Progenitor cell of endocrine pancreas (in vitro differentiated cells): Measurements from ENCODE around the gene EN1. TPM values are rescaled to one million over a fixed set of nuclear protein-coding genes. Genes with fewer than 3 reads are reported as not detected.
A peak's percentile ranks its signal among the peaks of the same experiment; 100 is the strongest.

Experiments used
- DNase-seq: peaks from one replicate; pipeline ENCODE4 v3.0.0; 2021; ENCODE audit warnings: low spot score; ENCODE audit not compliant: unreplicated experiment
- H3K27ac Mint-ChIP-seq: 2 replicates; pipeline ENCODE4 v1.8.0; 2021; ENCODE audit warnings: mild to moderate bottlenecking, moderate library complexity, mixed read lengths
- H3K27me3 Mint-ChIP-seq: 2 replicates; pipeline ENCODE4 v1.8.0; 2021; ENCODE audit warnings: mixed read lengths
- H3K36me3 Mint-ChIP-seq: 2 replicates; pipeline ENCODE4 v1.8.0; 2022; ENCODE audit warnings: mixed read lengths; ENCODE audit not compliant: insufficient read depth
- H3K4me1 Mint-ChIP-seq: 2 replicates; pipeline ENCODE4 v1.8.0; 2021; ENCODE audit warnings: low read depth, mixed read lengths
- H3K4me3 Mint-ChIP-seq: 2 replicates; pipeline ENCODE4 v1.8.0; 2021; ENCODE audit warnings: low read depth, mild to moderate bottlenecking, moderate library complexity, mixed read lengths
- H3K9me3 Mint-ChIP-seq: 2 replicates; pipeline ENCODE4 v1.8.0; 2021; ENCODE audit warnings: low read depth, mixed read lengths
- CTCF ChIP-seq: fragments of 200-600 bp; sonication (generic); IDR thresholded peaks from one replicate; pipeline ENCODE4 v1.5.0; 2021; ENCODE audit warnings: antibody characterized with exemption, mild to moderate bottlenecking; ENCODE audit not compliant: unreplicated experiment
- total RNA-seq: library from RNA; stranded (reverse); gene quantifications from 2 replicates; pipeline ENCODE4 v1.2.1, GENCODE V29; 2021

The EN1 gene
- total RNA-seq, 1 donor from 2014 or later = 0.12 TPM

DNA sequence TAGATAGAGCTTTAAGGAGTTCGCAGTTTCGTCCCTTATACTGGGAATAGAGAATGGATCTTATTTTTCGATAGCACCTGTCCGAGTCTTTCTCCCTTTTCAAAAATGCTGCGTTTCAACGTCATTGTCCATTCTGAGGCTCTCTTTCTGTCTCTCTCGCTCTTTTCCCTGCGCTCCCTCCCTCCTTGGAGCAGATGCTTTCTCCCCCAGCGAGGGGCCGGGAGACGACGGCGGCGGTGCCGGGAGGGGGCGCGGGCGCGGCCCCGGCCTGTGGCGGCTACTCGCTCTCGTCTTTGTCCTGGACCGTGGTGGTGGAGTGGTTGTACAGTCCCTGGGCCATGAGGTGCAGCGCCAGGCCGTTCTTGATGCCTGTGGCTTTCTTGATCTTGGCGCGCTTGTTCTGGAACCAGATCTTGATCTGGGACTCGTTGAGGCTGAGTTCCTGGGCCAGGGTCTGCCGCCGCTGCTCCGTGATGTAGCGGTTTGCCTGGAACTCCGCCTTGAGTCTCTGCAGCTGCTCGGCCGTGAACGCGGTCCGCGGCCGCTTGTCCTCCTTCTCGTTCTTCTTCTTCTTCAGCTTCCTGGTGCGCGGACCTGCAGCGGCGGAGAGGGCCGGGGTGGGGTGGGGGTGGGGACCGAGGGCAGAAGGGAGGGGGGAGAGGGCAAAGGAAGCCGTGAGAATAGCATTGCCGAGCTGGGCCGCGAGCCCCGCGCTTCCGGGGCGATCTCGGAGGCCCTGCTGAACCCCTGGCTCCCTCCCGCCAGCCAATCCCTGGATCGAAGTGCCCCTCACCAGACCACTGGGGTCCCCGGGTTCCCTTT is 4.6 kb downstream of the EN1 start:
- H3K27ac Mint-ChIP-seq = peak overlapping the region; percentile 73
- H3K27me3 Mint-ChIP-seq = peaks cover 90% of the 10 kb centered on the region
- no peaks in the 10 kb centered on the region for H3K36me3 Mint-ChIP-seq
- no peak overlapping the region for H3K4me3 Mint-ChIP-seq
- DNase-seq = no peak
- no peaks in the 10 kb centered on the region for H3K9me3 Mint-ChIP-seq
- no peak for TF ChIP-seq CTCF
- peaks cover 20% of the 10 kb centered on the region for H3K4me1 Mint-ChIP-seq

- Mint-ChIP-seq H3K9me3 (no peaks in the 10 kb centered on the region), H3K27ac (peak overlapping the region; percentile 86), H3K4me1 (peaks cover 19% of the 10 kb centered on the region), H3K27me3 (peaks cover 91% of the 10 kb centered on the region), H3K4me3 (no peak overlapping the region), H3K36me3 (no peaks in the 10 kb centered on the region)
- TF ChIP-seq CTCF = no peak
- no peak for DNase-seq
Measured at GRCh38 chr2:118841828-118842461, 5.5 kb downstream of the EN1 start.

DNA sequence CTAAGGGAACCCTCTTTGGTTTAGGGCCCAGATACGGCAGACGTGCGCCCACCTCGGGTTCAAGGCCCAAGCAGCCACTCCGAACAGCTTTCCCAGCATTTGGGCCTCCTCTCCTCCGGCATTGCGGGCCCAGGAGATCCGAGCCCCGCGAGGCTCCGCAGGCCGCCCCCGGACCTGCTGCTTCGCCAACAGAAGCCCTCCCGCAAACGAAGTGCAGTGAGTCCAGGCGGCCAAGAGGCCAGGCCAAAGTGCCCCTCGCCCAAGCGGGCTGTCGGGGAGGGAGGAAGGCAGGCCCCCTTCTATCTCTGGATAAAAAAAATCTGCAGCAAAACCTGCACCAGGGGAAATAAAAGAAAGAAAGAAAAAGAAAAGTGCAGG is 6.0 kb downstream of the EN1 start:
- H3K27ac Mint-ChIP-seq = peak overlapping the region; percentile 63
- TF ChIP-seq CTCF = no peak
- no peak overlapping the region for H3K4me3 Mint-ChIP-seq
- H3K4me1 Mint-ChIP-seq = peaks cover 19% of the 10 kb centered on the region
- no peaks in the 10 kb centered on the region for H3K36me3 Mint-ChIP-seq
- no peak for DNase-seq
- peaks cover 97% of the 10 kb centered on the region for H3K27me3 Mint-ChIP-seq
- H3K9me3 Mint-ChIP-seq = no peaks in the 10 kb centered on the region

DNA sequence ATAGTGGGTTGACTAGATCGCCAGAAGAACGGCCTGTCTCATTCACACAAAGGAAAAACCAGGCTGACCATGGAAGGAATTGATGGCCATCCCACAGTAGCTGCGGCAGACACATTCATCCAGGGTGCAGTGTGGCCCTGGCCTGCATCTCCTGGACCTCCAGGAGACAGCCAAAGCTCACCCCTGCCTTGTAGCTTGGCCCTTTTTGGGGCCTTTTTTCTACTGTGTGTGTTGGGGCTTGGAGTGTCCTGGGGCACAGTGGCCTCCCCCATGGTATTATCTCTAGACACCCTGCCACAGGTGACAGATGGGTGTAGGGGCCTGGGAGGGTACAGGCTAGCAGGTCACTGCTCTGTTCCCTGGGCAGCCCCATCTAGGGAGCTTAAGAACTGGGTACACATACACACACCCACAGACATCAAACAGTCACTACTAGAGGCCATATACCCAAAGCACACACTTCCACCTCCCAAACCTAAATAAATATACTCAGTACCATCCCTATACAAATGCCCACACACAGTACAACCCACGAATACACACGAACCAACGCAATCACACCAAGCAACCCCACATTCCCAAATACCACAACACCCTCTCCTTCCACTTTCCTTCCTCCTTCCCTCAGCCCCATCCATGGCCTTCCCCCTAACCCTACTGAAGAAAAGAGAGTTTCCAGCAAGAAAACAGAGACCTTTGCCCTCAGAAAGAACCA is 8.6 kb downstream of the EN1 start:
- H3K4me1 Mint-ChIP-seq = peaks cover 13% of the 10 kb centered on the region

More for the DNA sequence above, 8.6 kb downstream of the EN1 start:
- TF ChIP-seq CTCF = no peak
- Mint-ChIP-seq H3K9me3 (no peaks in the 10 kb centered on the region), H3K4me3 (no peak overlapping the region), H3K36me3 (no peaks in the 10 kb centered on the region), H3K27me3 (peaks cover 97% of the 10 kb centered on the region), H3K27ac (no peak overlapping the region)
- DNase-seq = no peak
